Stimulated activated CD8-positive, alpha-beta memory T cell treated with anti-CD3 and anti-CD28 coated beads, Interleukin-12 subunit alpha, Interleukin-12 subunit beta, amount 100 ng/mL, for 24 hours (primary cell): ENCODE data around the gene TSHZ1.
"Not testable (repeated sequence)": the region's sequence is repeated elsewhere in the genome, so short reads cannot be mapped to it uniquely, and the experiment has no call there.

ENCODE experiments used
- DNase-seq: peaks from one replicate; pipeline ENCODE4 v3.0.0-alpha.2; 2020; ENCODE audit errors: extremely low read depth

The TSHZ1 gene

DNA sequence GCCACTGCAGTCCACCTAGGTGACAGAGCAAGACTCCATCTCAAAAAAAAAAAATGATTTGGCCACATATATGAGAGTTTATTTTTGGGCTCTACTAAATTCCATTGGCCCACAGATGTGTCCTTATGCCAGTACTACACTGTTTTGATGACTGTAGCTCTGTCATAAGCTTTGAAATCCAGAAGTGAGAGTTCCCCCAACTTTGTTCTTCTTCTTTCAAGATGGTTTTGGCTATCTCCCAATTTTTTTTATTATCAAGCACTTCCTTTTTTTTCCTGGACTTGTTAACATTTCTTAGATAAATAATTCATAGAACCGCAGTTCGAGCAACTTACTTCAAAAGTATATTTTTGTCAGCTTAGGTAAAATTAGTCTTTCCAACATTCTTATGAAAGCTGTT lies 96.9 kb downstream of the TSHZ1 start:
- DNase-seq: no peak

DNA sequence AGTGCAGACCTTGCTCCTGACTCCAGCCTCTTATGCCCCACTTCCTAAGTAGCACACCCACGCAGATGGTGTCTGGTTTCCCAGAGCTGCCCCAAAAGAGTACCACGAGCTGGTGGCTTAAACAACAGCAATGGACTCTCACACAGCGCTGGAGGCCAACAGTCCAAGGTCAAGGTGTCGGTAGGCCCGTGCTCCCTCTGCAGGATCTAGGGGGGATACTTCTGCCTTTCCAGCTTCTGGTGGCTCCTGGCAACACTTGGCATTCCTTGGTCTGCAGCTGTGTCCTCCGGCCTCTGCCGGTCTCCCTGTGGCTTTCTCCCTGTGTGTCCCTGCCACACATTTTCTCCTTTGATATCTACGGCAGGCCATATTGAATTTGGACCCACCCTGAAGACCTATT lies 99.0 kb downstream of the TSHZ1 start:
- DNase-seq: no peak

DNA sequence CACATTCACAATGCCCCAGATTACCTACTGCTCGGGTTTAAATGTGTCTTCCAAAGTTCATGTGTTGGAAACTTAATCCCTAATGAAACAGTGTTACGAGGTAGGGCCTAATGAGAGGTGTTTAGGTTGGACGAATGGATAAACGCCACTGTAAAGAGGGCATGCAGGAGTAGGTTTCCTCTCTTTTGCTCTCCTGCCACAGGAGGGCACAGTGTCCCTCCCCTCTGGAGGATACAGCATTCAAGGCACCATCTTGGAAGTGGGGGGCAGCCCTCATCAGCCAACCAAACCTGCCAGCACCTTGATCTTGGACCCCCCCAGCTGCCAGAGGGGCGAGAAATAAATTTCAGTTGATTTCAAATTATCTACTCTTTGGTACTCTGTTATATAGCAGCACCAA lies 103.5 kb downstream of the TSHZ1 start:
- DNase-seq: no peak

DNA sequence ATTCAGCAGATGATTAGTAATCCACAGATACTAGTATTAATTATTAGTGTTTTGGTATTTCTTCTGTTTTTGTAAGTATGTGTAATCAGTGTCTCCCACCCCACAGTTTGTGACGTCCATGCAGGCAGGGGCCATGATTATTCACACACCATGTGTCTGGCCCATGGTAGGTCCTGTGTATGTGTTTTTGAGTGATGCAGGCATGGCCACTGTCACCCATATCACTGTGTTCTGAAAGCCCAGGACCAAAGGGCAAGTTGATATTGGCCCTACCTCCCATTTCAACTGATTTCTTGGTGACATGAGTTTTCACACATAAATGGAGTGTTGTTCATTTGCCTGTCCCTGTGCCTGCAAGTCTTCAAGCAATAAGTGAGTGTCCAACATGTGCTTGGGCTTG lies 104.0 kb downstream of the TSHZ1 start:
- DNase-seq: no peak

DNA sequence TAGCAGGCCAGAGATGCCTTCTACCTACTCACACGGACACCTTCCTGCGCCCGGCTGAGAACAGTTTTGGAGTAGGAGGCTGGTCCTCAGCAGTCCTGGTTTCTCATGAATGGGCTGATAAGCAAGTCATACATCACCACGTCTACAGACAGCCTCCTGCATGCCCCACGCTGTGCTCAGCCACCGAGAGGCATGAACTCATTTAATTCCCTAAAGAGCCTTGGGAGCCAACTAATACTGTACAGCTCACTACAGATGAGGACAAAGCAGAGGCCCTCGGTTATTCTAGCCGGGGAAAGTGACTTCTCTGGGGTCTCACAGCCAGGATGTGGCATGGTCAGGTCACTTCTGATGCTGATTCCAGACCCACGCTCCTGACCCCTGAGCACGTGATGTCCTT lies 105.6 kb downstream of the TSHZ1 start:
- DNase-seq: no peak

DNA sequence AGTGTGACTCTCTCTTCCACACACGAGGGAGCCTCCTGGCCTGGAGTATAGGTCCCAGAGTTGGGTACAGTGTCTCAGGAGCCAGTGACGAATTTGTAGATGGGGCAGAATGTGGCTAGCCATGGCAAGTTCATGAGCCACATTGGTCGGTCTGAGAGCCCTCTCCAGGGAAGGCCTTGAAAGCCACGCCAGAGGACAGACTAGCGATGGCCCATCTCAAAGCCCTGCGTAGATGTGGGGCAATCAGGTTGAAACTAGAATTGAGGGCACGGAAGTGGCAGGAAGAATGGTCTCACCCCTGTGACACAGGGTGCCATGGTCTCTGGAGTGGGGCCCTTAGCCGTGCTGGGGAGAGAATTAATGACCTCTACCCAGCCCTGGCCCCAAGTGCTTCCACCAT lies 106.2 kb downstream of the TSHZ1 start:
- no peak for DNase-seq

DNA sequence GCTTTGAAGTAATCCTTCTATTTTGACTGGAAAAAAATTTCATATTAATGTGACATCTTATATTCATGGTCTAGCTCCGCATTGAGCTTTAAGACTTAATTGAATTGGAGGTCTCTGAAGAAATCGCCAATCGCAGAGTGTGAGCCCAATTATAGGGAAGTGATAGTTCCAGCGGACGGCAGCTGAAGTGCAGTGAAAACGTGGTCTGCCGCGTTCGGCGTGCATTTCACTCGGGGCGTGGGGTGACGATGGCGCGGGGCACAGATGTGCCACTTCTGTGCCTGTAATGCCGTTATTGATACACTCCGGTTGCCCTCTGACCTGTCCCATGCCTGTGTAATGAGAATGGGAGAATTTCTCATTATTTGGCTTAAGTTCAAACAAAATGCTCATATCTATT lies 106.7 kb downstream of the TSHZ1 start:
- DNase-seq: no peak

DNA sequence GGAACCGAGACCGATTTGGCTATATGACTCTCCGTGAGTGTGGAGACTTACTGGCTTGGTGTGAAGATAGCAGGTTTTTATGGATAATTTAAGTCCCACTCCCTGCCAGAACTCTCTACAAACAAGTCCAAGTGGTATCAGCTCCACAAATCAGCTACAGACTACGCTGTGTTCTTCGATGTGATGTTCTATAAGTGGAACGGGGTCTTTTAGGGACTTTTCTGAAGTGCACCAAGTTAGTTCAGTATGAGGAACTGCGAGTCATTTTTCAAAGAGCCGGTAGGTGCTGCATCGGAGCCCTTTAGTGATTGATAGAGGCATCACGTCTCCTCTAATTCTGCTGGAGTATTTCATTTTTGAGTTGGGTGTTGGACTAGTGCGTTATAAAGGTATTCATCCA lies 107.1 kb downstream of the TSHZ1 start:
- DNase-seq: no peak

DNA sequence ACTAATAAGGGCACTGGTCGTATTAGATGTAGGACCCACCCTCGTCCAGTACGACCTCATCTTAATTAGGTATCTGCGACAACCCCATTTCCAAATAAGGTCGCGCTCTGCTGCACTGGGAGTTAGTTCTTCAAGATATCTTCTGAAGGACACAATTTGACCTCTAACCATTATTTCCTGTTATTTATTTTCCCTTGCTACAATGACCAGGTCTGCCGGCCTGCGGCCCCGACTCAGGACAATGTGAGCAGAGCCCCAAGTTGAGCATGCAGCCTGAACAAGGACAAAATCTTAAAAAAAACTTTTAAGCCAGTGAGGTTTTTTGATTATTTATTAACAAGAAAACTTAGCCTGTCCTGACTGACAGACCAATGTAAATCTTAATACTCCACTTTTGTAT lies 109.3 kb downstream of the TSHZ1 start:
- no peak for DNase-seq

DNA sequence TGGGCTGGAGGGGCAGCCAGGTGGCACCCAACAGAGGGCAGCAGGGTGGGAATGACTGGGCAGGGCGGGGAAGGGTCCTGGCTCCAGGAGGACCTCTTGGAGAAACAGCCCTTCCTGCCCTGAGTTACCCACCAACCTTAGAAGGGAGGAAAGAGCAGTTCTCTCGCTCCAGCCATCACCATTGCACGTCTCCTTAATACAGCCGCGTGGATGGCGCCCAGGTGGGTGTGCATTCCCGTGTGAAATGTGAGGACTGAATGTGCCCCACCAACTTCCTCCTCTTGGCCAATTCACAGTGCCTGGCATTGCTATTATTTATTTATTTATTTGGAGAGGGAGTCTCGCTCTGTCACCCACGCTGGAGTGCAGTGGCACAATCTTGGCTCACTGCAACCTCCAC lies 109.9 kb downstream of the TSHZ1 start:
- DNase-seq: no peak

DNA sequence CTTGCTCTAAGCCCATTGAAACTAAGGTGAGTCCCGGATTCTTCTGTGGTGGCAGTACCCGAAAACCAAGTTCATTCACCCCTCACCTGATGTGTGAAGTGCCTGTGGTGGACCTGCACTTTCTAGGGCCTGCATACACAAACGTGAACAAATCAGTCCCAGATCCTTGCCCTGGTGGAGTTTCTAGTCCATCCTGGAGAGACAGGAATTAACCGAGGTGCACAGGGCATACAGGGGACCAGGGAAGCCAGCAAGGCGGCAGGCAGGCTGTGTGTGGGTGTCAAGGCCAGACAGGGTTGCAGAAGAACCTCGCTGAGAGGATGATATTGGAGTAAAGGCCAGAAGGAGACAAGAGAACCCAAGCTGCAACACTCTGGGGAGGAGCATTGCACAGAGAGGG lies 110.8 kb downstream of the TSHZ1 start:
- DNase-seq: no peak

DNA sequence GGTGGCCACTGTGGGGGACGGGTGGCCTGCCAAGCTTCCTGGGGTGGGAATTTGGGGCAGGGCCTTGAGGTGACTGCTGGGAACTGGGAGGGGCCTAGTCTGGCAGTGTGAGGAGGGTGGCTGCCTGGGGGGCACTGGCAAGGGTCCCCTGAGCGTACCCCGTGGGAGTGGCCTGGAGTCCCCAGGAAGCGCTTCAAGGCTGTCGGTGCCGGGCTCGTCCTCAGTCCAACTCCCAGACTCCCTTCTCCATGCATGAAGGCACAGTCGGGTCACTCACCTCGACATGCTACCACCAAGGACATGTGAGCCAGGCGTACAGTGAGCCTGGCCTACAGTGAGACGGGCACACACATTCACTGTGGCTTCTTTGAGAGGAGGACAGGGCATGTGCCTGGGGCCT lies 111.6 kb downstream of the TSHZ1 start:
- no peak for DNase-seq

DNA sequence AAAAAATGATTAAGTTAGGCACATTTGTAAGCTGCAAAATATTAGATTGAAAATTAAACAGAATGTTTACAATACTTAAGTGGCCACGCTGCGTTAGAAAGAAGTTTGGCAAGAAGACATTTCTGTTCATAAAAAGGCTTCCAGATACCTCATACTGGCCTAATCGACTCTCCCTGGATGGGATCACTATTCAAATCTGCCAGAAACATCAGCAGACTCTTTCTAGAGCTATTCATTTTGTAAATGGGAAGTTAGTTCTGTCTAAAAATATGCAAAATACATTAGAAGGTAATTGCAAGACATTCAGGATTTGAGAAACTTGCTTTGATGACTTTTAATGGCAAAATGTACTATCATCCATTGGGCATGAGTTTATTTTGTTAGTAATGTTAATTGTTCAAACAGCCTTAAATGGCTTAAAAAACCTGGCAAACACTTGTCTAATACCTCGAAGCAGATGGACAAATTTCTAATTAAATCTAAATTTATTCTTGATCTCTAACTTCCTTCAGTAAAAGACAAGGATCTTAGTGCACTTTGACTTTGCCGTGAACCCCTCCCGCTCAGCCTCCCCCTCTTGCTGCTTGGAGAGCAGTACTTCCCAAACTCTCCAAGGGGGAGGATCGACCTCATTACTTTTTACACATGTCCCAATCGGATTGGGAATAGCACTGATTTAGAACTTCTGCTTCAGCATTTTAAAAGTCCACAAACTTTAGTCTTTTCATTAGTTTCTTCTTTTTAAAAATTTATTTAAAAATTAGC lies 113.4 kb downstream of the TSHZ1 start:
- DNase-seq: no peak

DNA sequence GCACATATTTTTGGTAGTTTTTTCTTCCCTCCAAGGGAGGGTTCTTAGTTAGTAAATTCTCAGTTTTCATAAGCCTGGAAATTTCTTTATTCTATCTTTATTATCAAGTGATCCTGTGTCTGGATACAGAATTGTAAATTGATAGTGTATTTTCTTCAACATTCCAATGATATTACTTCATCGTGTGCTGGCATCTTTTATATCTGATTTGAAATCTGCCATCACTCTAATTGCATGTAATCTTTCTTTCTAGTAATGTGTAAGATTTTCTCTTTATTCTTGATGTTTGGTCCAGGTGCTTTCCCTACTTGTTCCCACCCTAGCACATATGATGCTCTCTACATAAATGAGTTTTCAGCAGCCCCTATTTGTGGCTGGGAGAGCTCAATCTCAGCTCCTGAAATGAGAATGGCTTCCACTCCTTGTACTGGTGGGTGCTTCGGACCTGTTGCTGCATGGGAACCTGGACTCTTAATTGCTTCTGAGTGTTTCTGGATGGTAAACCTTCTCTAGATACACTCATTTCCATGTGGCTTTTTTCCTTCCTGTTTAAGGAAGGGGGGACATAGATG lies 114.2 kb downstream of the TSHZ1 start:
- no peak for DNase-seq

DNA sequence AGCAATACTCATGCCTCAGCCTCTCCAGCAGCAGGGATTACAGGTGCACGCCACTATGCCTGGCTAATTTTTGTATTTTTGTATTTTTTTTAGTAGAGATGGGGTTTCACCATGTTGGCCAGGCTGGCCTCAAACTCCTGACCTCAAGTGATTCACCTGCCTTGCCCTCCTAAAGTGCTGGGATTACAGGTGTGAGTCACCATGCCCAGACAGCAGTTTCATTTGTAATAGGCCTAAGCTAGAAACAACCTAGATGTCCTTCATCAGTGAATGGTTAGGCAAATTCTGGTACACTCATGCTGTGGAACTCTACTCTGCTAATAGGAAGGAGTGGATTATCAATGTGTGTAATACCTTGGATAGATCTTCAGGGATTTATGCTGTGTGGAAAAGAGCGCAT lies 119.2 kb downstream of the TSHZ1 start:
- not testable (repeated sequence) for DNase-seq

DNA sequence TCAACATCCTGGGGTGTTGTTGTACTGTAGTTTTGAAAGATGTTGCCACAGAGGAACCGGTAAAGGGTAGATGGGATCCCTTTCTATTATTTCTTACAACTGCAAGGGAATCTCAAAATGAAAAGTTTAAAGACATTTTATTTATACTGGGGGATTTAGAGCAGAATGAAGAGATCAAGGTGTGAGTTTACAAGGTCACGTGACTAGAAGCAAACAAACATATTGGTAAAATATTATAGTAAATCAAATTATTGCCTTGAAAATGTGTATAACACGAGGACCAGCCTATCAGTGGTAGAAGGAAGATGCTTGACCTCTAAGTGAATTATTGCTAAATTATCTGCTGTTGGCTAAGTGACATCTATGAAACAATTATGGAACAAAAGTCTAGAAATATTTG lies 119.7 kb downstream of the TSHZ1 start:
- DNase-seq: no peak

DNA sequence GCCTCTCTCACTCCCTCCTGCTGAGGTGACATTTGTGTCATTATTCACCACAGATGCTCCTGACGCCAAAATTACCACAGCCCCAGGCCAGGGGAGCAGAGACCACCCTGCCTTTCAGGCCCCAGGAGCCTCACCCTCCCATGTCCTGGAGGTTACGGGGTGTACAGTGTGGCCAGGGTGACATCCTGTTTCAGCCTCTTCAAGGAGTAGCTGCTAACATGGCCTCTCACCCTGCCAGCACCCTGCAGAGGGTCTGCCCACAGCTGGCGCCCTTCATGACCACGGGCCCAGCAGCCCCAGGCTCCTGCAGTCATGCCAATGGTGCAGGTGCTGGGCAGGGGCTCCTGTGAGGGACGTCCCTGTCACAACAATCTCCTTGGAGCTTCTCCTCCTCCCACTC lies 124.3 kb downstream of the TSHZ1 start:
- no peak for DNase-seq

DNA sequence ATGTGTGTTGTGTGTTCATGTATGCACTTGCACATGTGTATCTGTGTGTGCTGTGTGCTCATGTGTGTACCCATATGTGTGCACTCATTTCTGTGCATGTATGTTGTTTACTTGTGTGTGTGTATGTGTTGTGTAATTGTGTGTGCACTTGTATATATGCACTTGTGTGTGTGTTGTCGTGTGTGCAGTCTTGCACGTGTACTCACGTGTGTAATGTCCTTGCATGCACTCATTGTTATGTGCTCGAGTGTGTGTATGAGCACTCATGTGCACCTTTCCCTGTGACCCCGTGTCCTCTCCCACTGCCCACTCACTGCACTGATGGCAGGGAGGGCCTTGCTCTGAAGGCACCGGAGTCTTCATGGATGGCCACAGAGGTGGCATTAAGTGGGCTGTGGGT lies 124.9 kb downstream of the TSHZ1 start:
- DNase-seq: no peak

DNA sequence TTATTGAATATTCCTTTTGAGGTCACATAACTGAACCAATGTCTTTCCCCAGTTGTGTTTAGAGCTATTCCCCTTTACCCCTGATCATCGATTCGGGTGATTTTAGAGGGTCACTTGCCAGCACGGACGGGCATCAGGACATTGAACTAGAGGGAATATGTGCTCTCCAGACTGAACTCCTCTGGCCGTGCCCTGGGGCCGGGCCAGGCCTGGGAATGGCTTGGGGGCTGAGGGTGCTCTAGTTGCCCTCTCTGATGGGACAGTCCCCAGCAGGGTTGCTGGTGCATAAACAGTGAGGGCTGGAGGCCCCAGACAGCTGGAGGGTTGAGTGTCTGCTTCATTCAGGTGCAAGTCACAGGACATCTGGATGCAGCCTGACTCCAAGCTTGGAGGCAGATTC lies 126.2 kb downstream of the TSHZ1 start:
- DNase-seq: no peak

DNA sequence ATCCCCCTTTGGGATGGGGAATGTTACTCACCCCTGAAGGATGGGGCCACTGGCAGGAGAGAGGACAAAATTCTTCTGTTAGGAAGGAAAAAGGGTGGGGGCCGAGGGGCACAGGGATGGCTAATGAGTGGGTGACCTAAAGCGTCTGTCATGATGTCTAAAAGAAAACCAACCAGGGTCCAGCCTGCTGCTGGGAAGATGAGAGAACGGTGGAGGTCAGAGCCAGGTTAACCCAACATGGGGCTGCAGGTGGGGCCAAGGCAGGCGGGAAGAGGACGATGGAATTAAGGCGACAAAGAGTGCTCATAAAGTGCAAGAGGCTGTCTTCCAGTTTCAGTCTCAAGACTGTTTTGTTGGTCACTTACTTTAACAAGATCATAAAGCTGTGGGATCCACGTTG lies 126.8 kb downstream of the TSHZ1 start:
- DNase-seq: no peak

DNA sequence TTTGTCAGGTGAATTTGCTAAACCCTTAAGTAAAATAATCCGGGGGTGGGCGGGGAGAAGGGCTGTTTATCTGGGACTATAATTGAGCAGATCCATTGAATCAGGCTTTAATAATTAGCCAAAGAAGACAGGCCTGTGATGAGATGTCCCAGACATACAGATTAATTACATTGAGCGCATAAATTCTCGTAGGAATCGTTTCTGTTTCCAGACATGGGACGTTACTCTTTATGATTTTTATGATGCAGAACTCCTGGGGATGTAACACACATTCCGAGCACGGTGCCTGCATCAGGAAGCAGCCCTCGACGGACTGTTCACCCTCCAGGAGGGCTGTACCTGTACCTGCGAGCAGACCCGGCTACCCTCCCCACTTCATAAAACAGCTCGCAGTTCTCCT lies 128.0 kb downstream of the TSHZ1 start:
- DNase-seq: no peak
